GM13977 (cell line): ENCODE measurements around the gene RGL4.

Experiments
- DNase-seq: peaks from one replicate; pipeline ENCODE4 v3.0.0; 2012; ENCODE audit warnings: low spot score
- in situ Hi-C: fragments of 300-500 bp; cut with MboI; formaldehyde crosslinking; loops from one replicate; pipeline ENCODE4 v1.12.0; 2022; ENCODE audit warnings: low sequenced_read_pairs, low pct_unique_long_range_greater_than_20kb, mixed read lengths, inconsistent platforms; ENCODE audit not compliant: unreplicated experiment
- TF ChIP-seq, protein P1 (sequence below): IDR thresholded peaks from 2 replicates; pipeline ENCODE4 v1.5.1; 2012; ENCODE audit warnings: mild to moderate bottlenecking, control low read depth; ENCODE audit not compliant: insufficient read depth; ENCODE audit errors: extremely low read depth, missing control alignments

RGL4 gene

DNA sequence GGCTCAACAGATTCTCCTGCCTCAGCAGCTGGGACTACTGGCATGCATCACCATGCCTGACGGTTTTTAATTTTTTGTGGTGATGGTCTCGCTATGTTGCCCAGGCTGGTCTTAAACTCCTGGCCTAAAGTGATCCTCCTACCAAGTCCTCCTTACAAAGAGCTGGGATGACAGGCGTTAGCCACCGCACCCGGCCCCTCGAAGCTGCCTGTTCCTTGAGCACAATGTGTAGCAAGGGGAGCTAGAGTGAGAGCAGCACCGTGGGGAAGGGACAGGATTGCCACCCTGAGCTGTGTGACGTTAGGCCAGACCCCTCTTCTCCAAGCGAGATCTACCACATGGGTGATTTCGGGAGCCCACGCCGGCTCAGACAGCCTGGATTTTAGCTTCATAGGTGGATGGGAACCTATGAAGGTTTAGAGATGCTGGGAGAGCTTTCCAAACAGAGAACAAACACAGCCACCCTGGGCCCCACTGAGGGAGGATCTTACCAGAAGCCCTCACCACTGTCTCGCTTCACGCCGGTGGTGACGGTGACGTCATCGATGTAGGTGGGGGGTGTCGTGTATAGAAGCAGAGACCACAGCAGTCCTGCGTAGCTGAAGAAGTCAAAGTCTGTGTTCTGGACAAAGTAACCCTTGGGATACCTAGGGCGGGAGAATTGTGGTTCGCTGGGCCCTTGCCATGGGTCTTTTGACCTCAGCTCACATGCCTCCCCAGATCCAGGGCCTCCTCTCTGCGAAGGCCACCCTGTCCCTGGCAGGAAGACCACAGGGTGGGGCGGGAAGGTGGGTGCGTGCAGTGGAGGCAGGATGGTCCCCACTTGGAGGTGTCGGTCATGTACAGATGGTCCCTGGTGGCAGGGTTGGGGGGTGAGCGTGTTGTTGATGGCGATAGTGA is 23.1 kb downstream of the RGL4 start:
- DNase-seq, result no peak
- TF ChIP-seq, protein P1, sequence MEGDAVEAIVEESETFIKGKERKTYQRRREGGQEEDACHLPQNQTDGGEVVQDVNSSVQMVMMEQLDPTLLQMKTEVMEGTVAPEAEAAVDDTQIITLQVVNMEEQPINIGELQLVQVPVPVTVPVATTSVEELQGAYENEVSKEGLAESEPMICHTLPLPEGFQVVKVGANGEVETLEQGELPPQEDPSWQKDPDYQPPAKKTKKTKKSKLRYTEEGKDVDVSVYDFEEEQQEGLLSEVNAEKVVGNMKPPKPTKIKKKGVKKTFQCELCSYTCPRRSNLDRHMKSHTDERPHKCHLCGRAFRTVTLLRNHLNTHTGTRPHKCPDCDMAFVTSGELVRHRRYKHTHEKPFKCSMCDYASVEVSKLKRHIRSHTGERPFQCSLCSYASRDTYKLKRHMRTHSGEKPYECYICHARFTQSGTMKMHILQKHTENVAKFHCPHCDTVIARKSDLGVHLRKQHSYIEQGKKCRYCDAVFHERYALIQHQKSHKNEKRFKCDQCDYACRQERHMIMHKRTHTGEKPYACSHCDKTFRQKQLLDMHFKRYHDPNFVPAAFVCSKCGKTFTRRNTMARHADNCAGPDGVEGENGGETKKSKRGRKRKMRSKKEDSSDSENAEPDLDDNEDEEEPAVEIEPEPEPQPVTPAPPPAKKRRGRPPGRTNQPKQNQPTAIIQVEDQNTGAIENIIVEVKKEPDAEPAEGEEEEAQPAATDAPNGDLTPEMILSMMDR, result no peak
- in situ Hi-C loops, result no loop called here

DNA sequence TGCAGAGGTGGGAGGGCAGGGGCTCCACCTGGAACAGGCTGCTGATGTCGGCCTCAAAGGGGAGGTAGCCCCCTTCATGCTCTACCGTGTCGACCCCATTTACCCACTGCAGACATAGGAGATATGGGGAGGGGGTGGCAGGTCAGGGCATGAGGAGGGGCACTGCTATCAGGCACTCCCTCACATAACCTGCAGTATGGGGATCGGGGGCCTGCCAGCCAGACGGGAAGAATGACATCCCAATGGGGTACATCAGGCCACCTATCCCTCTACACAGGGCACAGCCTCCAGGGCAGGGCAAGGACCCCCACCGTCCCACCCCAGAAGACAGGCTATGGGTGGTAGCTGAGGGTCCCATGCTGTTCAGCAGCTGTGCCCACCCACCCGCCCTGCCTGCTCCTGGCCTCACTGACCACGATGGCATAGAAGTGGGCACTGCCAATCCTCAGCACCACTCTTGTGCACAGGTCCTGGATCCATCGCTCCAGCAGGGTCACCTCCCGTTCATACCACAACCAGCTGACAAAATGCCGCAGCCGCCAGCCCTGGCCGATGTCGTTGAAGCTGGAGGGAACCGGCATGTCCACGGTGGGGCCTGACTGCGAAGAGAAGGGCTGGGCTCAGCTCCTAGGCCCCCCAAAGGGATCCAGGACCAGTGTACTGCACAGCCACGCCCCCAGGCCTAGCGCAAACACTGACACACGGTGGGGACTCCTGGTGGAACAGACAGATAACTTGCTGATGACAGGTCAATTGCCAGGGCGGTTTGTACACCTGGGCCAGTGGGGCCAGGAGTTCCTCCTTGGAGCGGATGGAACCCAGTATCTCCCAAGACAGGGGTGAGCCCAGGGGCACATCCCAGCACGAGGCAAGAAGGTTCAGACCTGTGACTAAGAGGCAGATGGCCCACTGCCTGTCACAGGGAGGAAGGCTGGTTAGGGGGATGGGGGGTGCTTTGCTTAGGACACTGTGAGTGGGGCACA is 24.1 kb downstream of the RGL4 start:
- TF ChIP-seq, protein P1, result no peak
- in situ Hi-C loops, result no loop called here
- no peak for DNase-seq

DNA sequence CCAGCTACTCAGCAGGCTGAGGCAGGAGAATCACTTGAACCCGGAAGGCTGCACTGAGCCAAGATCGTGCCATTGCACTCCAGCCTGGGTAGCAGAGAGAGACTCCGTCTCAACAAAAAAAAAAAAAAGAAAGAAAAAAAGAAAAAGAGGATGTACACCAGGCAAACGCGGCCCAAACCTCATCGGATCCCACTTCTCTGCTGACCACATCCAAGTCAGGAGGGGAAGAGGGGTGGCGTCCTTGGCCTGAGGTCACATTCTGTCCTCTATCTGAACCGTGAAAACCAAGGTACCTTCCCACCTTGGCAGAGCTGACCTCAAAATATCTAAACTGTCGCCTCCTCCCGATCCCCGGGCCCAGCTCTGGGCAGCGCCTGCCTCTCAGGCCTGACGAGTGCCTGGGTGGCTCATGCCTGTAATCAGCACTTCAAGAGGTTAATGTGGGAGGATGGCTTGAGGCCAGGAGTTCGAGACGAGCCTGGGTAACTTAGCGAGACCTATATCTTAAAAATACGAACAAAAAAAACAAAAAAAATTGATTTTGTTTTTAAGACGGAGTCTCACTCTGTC is 25.1 kb downstream of the RGL4 start:
- in situ Hi-C loops, result no loop called here

DNA sequence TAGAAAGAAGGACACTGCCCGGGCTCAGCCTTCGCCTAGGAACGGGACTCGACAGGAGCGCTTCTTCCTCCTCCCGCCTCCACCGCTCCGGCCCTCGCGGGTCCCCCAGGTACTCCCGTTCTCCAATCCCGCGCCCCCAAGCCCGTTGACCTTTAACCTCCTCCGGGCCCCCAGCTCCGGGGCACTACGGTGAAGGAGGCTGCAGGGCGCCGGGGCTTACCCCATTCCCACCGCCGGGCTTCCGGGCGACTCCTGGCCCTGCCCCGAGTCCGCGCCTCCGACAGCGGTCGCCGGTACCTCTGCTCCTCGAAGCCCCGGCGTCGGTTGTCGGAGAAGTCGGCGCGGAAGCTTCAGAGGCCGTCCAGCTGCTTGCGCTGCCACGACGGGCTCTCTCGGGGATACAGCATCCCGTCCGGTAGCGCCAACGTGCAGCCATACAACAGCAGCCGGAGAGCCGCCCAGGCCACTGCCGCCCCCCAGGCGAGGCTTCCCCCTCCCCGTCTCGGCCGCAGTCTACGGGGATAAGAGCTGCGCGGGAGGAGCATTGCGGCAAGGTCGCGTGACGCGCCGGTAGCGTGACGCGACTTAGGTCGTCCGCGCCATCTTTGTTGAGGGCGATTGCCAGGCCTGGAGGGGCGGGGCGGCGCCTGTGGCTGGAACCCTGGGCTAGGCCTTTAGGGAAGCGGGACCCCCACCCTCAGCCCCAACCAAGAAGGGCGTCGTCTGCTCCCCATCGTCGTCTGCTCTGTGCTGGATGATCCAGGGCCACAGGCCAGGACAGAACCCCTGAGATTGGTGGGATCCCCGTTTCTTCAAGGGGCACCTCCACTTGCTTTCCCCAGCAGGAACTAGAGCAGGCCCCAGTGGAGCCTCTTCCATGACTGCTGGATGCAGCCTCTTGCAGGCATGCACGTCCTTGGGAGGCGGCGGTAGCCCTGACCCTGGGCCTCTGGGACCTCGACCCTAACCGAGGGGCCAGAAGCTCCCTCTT is 26.3 kb downstream of the RGL4 start:
- TF ChIP-seq, protein P1, result no peak
- in situ Hi-C loops, result no loop called here
- DNase-seq, result peak; percentile 93

More for the DNA sequence above, 25.1 kb downstream of the RGL4 start:
- DNase-seq, result no peak
- TF ChIP-seq, protein P1, result no peak

DNA sequence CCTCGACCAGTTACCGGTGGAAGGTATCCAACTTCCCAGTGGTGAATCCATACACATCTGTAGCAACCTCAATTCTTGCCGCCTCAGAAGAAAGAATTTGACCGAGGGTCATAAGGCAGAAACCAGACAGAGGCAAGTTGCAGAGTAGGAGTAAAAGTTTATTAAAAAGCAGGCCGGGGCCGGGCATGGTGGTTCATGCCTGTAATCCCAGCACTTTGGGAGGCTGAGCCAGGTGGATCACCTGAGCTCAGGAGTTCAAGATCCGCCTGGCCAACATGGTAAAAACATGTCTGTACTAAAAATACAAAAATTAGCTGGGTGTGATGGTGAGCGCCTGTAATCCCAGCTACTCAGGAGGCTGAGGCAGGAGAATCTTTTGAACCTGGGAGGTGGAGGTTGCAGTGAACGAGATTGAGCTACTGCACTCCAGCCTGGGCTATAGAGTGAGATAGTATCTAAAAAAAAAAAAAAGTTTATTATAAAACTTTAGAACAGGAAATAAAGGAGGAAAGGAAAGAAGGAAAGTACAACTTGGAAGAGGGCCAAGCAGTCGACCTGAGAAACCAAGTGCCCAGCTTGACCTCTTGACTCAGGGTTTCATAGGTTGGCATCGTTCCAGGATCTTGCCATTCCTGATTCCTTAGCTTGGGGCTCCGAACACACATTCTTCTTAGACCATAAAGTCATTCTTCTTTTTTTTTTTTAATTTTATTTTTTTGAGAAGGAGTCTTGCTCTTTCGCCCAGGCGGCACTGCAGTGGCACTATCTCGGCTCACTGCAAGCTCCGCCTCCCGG is 27.8 kb downstream of the RGL4 start:
- TF ChIP-seq, protein P1, result no peak
- in situ Hi-C loops, result no loop called here
- no peak for DNase-seq
